ENCODE data around the gene CIT. TPM values are rescaled to one million over a fixed set of nuclear protein-coding genes. Genes with fewer than 3 reads are reported as not detected.

Gene CIT
- total and polyA plus RNA-seq, 4 donors, result 0.31 to 24.7 (median 1.8) TPM

DNA sequence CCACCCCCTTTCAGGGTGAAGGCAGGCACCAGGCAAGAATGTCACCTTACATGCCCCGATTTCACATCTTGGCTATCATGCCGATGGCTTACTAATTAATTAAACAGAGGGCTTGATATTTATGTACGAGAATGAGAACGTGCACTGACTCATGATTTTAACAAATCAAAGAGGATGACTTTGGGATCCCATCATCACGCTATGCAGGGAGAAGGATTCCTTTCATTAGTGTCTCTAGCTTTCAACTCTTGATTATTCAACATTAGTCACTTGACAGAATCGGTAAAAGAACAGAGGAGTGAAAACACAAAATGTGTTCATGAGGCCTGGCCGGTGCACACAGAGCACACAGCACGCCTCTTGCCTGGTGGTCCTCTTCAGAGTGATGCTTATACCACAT, 128.6 kb downstream of the CIT start:
- Histone ChIP-seq H3K9me3 (ENCODE audit: control insufficient read depth in 4 of 4, low read length in 3 of 4) (peaks cover 0 to 9% (median 2%) of the 10 kb centered on the region in 4 donors), H3K36me3 (ENCODE audit: control insufficient read depth in 4 of 4, insufficient read depth in 3 of 4, low read depth in 1 of 4, low read length in 3 of 4) (no peaks in the 10 kb centered on the region), H3K9ac (ENCODE audit: low read depth in 1 of 2, low read length in 2 of 2) (no peak overlapping the region), H3K27me3 (ENCODE audit: control insufficient read depth in 4 of 4, insufficient read depth in 4 of 4, low read length in 3 of 4) (no peaks in the 10 kb centered on the region), H3K4me1 (ENCODE audit: control insufficient read depth in 4 of 4, insufficient read depth in 4 of 4, low read length in 3 of 4) (no peaks in the 10 kb centered on the region), H3K4me3 (ENCODE audit: low read depth in 1 of 3, low read length in 3 of 3) (no peak overlapping the region), H3K27ac (ENCODE audit: low read depth in 1 of 2, low read length in 2 of 2) (no peak overlapping the region)
- WGBS, result 97% methylated on average over 8 of the region's 8 CpGs
- no peak for DNase-seq (ENCODE audit: low spot score)
- TF ChIP-seq, protein P1, sequence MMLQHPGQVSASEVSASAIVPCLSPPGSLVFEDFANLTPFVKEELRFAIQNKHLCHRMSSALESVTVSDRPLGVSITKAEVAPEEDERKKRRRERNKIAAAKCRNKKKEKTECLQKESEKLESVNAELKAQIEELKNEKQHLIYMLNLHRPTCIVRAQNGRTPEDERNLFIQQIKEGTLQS (IDR thresholded peaks at IDR 0.05), result no peak
- TF ChIP-seq SP1 (IDR thresholded peaks at IDR 0.05), result no peak
- TF ChIP-seq GABPA (IDR thresholded peaks at IDR 0.05 in 1 of 2, conservative IDR thresholded peaks at IDR 0.05 in 1 of 2), result no peak
- TF ChIP-seq RXRA (IDR thresholded peaks at IDR 0.05), result no peak
- no peak for TF ChIP-seq HNF4A (conservative IDR thresholded peaks at IDR 0.05)
- no peak for TF ChIP-seq YY1 (IDR thresholded peaks at IDR 0.05)
- no peak for TF ChIP-seq RAD21 (IDR thresholded peaks at IDR 0.05)
- TF ChIP-seq, protein P2, sequence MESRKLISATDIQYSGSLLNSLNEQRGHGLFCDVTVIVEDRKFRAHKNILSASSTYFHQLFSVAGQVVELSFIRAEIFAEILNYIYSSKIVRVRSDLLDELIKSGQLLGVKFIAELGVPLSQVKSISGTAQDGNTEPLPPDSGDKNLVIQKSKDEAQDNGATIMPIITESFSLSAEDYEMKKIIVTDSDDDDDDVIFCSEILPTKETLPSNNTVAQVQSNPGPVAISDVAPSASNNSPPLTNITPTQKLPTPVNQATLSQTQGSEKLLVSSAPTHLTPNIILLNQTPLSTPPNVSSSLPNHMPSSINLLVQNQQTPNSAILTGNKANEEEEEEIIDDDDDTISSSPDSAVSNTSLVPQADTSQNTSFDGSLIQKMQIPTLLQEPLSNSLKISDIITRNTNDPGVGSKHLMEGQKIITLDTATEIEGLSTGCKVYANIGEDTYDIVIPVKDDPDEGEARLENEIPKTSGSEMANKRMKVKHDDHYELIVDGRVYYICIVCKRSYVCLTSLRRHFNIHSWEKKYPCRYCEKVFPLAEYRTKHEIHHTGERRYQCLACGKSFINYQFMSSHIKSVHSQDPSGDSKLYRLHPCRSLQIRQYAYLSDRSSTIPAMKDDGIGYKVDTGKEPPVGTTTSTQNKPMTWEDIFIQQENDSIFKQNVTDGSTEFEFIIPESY (IDR thresholded peaks at IDR 0.05), result no peak
- TF ChIP-seq FOXA1 (IDR thresholded peaks at IDR 0.05), result no peak
- TF ChIP-seq FOXA2 (IDR thresholded peaks at IDR 0.05), result no peak
- TF ChIP-seq JUND (IDR thresholded peaks at IDR 0.05), result no peak
- no peak for TF ChIP-seq NR2F2 (IDR thresholded peaks at IDR 0.05)
- no peak for TF ChIP-seq TAF1 (conservative IDR thresholded peaks at IDR 0.05)
- TF ChIP-seq, protein P3, sequence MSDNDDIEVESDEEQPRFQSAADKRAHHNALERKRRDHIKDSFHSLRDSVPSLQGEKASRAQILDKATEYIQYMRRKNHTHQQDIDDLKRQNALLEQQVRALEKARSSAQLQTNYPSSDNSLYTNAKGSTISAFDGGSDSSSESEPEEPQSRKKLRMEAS (IDR thresholded peaks at IDR 0.05), result no peak
- TF ChIP-seq, protein P4, sequence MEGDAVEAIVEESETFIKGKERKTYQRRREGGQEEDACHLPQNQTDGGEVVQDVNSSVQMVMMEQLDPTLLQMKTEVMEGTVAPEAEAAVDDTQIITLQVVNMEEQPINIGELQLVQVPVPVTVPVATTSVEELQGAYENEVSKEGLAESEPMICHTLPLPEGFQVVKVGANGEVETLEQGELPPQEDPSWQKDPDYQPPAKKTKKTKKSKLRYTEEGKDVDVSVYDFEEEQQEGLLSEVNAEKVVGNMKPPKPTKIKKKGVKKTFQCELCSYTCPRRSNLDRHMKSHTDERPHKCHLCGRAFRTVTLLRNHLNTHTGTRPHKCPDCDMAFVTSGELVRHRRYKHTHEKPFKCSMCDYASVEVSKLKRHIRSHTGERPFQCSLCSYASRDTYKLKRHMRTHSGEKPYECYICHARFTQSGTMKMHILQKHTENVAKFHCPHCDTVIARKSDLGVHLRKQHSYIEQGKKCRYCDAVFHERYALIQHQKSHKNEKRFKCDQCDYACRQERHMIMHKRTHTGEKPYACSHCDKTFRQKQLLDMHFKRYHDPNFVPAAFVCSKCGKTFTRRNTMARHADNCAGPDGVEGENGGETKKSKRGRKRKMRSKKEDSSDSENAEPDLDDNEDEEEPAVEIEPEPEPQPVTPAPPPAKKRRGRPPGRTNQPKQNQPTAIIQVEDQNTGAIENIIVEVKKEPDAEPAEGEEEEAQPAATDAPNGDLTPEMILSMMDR (IDR thresholded peaks at IDR 0.05; ENCODE audit: low read depth, low read length, missing input control), result no peak
- TF ChIP-seq EGR1 (IDR thresholded peaks at IDR 0.05; ENCODE audit: low read depth in 2 of 2), result no peak
- TF ChIP-seq, protein P5, sequence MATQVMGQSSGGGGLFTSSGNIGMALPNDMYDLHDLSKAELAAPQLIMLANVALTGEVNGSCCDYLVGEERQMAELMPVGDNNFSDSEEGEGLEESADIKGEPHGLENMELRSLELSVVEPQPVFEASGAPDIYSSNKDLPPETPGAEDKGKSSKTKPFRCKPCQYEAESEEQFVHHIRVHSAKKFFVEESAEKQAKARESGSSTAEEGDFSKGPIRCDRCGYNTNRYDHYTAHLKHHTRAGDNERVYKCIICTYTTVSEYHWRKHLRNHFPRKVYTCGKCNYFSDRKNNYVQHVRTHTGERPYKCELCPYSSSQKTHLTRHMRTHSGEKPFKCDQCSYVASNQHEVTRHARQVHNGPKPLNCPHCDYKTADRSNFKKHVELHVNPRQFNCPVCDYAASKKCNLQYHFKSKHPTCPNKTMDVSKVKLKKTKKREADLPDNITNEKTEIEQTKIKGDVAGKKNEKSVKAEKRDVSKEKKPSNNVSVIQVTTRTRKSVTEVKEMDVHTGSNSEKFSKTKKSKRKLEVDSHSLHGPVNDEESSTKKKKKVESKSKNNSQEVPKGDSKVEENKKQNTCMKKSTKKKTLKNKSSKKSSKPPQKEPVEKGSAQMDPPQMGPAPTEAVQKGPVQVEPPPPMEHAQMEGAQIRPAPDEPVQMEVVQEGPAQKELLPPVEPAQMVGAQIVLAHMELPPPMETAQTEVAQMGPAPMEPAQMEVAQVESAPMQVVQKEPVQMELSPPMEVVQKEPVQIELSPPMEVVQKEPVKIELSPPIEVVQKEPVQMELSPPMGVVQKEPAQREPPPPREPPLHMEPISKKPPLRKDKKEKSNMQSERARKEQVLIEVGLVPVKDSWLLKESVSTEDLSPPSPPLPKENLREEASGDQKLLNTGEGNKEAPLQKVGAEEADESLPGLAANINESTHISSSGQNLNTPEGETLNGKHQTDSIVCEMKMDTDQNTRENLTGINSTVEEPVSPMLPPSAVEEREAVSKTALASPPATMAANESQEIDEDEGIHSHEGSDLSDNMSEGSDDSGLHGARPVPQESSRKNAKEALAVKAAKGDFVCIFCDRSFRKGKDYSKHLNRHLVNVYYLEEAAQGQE (IDR thresholded peaks at IDR 0.05), result no peak
- no peak for TF ChIP-seq HNF4G (IDR thresholded peaks at IDR 0.05)
